Inflammatory macrophage treated with lipopolysaccharide for 4 hours (primary cell): ENCODE measurements around the gene PPP4R4.

Experiments
- DNase-seq: peaks from one replicate; pipeline ENCODE4 v3.0.0-alpha.2; 2020

Gene PPP4R4

GRCh38 chr14:94282991-94283723 lies 109.0 kb downstream of the PPP4R4 start:
- no peak for DNase-seq

- DNase-seq = no peak
These were observed 110.1 kb downstream of the PPP4R4 start for GRCh38 chr14:94284221-94284620.

GRCh38 chr14:94285158-94285557 lies 111.0 kb downstream of the PPP4R4 start:
- no peak for DNase-seq

- no peak for DNase-seq
These were observed 114.7 kb downstream of the PPP4R4 start for GRCh38 chr14:94288610-94289465.

- no peak for DNase-seq
These were observed 116.1 kb downstream of the PPP4R4 start for GRCh38 chr14:94290197-94290596.

- no peak for DNase-seq
These were observed 117.2 kb downstream of the PPP4R4 start for GRCh38 chr14:94291159-94291905.

GRCh38 chr14:94291906-94292525 lies 117.9 kb downstream of the PPP4R4 start:
- no peak for DNase-seq

GRCh38 chr14:94292526-94292871 lies 118.4 kb downstream of the PPP4R4 start:
- no peak for DNase-seq

GRCh38 chr14:94292872-94293577 lies 118.9 kb downstream of the PPP4R4 start, which contains the start of gene SERPINA10:
Gene SERPINA10 (minus strand): TSS chr14:94293268. CDS start chr14:94290593, 2,675 bp downstream.
- DNase-seq = no peak

GRCh38 chr14:94293578-94293924 lies 119.4 kb downstream of the PPP4R4 start:
- no peak for DNase-seq

GRCh38 chr14:94295360-94296180 lies 121.4 kb downstream of the PPP4R4 start:
- DNase-seq = no peak

- DNase-seq = peak; percentile 47
These were observed 122.0 kb downstream of the PPP4R4 start for GRCh38 chr14:94296181-94296545.

- DNase-seq = no peak
These were observed 124.0 kb downstream of the PPP4R4 start for GRCh38 chr14:94298130-94298529.

- DNase-seq = no peak
These were observed 129.0 kb downstream of the PPP4R4 start for GRCh38 chr14:94303111-94303510.

- DNase-seq = no peak
These were observed 130.1 kb downstream of the PPP4R4 start for GRCh38 chr14:94304243-94304642.

GRCh38 chr14:94305620-94306019 lies 131.5 kb downstream of the PPP4R4 start:
- DNase-seq = no peak

GRCh38 chr14:94306047-94306978 lies 132.2 kb downstream of the PPP4R4 start:
- DNase-seq = no peak

- DNase-seq = peak; percentile 21
These were observed 133.4 kb downstream of the PPP4R4 start for GRCh38 chr14:94307410-94307992.

- DNase-seq = no peak
These were observed 135.6 kb downstream of the PPP4R4 start for GRCh38 chr14:94309721-94310120.

- DNase-seq = no peak
These were observed 136.1 kb downstream of the PPP4R4 start for GRCh38 chr14:94310248-94310647.
